ENCODE data around the gene FBXW11. TPM values are rescaled to one million over a fixed set of nuclear protein-coding genes. Genes with fewer than 3 reads are reported as not detected.

Gene FBXW11
- total RNA-seq, 1 experiment from 2014 or later: 85.3 TPM

GRCh38 chr5:171899792-171900191, 106.6 kb downstream of the FBXW11 start:
- H3K27me3 ChIP-seq (ENCODE audit: insufficient read depth, low read length): no peaks in the 10 kb centered on the region
- no peak overlapping the region for H3K23ac ChIP-seq (ENCODE audit: insufficient read length, low read depth, low read length)
- no peak overlapping the region for H3T11ph ChIP-seq (ENCODE audit: low read length)
- H2BK15ac ChIP-seq (ENCODE audit: low read depth, low read length): no peak overlapping the region
- H3K4me3 Mint-ChIP-seq: no peak overlapping the region
- WGBS (ENCODE audit: extremely low coverage, insufficient read length, low lambda C conversion rate): no CpG with 5 or more reads among the region's 5 CpGs
- no peak overlapping the region for H2BK20ac ChIP-seq (ENCODE audit: low read depth, low read length, poor library complexity, severe bottlenecking)
- H3K18ac ChIP-seq (ENCODE audit: insufficient read length, low read depth, low read length): no peak overlapping the region
- H3K27ac ChIP-seq (ENCODE audit: insufficient read length, low read depth, low read length): no peak overlapping the region
- no peak overlapping the region for H2AFZ ChIP-seq (ENCODE audit: low read length)
- no peak overlapping the region for H2AK5ac ChIP-seq (ENCODE audit: insufficient read length, low read length)
- H3K36me3 Mint-ChIP-seq (ENCODE audit: insufficient read depth in 1 of 3, low read depth in 3 of 3): peaks cover 1 to 32% (median 9%) of the 10 kb centered on the region in 3 experiments; a peak in 5 of 7 replicates
- H3K9ac ChIP-seq (ENCODE audit: extremely low read depth, insufficient read length, low read length): no peak overlapping the region
- H2BK12ac ChIP-seq (ENCODE audit: insufficient read length, low read depth, low read length): no peak overlapping the region
- no peaks in the 10 kb centered on the region for H3K27me3 Mint-ChIP-seq (ENCODE audit: low read depth)
- no peak overlapping the region for H4K91ac ChIP-seq (ENCODE audit: insufficient read length, low read depth, low read length)
- H3K23me2 ChIP-seq (ENCODE audit: insufficient read length, low read depth, low read length, poor library complexity, severe bottlenecking): no peaks in the 10 kb centered on the region
- H3K4me2 ChIP-seq (ENCODE audit: insufficient read depth, insufficient read length, low read length): no peak overlapping the region
- no peak overlapping the region for H4K8ac ChIP-seq (replicated peaks; ENCODE audit: insufficient read length, low read depth, low read length)
- H3K79me1 ChIP-seq (ENCODE audit: insufficient read depth, low read depth, low read length, poor library complexity, severe bottlenecking): no peaks in the 10 kb centered on the region
- H3K9me3 ChIP-seq (ENCODE audit: control insufficient read depth, low read depth, low read length): no peaks in the 10 kb centered on the region
- H4K20me1 ChIP-seq (ENCODE audit: control insufficient read depth, insufficient read depth, insufficient read length): no peaks in the 10 kb centered on the region
- no peak for DNase-seq
- H3K9me3 Mint-ChIP-seq: no peaks in the 10 kb centered on the region
- no peak overlapping the region for H3K56ac ChIP-seq (ENCODE audit: insufficient read length, low read depth, low read length)
- no peak overlapping the region for H3K4ac ChIP-seq (ENCODE audit: low read depth, low read length)
- no peak overlapping the region for H2BK5ac ChIP-seq (ENCODE audit: insufficient read length, low read length)
- H3K4me1 Mint-ChIP-seq: peaks cover 18 to 19% of the 10 kb centered on the region in 2 experiments
- no peak overlapping the region for H3K14ac ChIP-seq (ENCODE audit: insufficient read depth, low read length)
- H2BK120ac ChIP-seq (ENCODE audit: low read depth, low read length, poor library complexity, severe bottlenecking): no peak overlapping the region
- TF ChIP-seq CTCF (conservative IDR thresholded peaks at IDR 0.05): no peak
- no peak overlapping the region for H4K5ac ChIP-seq (ENCODE audit: insufficient read length, low read depth, low read length)
- H3K79me2 ChIP-seq (ENCODE audit: insufficient read depth, low read length): no peaks in the 10 kb centered on the region; the same call in 1 of the 2 replicates
- no peaks in the 10 kb centered on the region for H3K4me1 ChIP-seq (ENCODE audit: insufficient read depth, low read length)
- peak overlapping the region in 2 of 3 experiments; percentile 12 to 62; a peak in 4 of 7 replicates for H3K27ac Mint-ChIP-seq
